ENCODE results near the gene PIGK. TPM values are rescaled to one million over a fixed set of nuclear protein-coding genes. Genes with fewer than 3 reads are reported as not detected.

Gene PIGK
- total RNA-seq, 2 experiments from 2014 or later: 15.4 to 16.6 TPM

DNA sequence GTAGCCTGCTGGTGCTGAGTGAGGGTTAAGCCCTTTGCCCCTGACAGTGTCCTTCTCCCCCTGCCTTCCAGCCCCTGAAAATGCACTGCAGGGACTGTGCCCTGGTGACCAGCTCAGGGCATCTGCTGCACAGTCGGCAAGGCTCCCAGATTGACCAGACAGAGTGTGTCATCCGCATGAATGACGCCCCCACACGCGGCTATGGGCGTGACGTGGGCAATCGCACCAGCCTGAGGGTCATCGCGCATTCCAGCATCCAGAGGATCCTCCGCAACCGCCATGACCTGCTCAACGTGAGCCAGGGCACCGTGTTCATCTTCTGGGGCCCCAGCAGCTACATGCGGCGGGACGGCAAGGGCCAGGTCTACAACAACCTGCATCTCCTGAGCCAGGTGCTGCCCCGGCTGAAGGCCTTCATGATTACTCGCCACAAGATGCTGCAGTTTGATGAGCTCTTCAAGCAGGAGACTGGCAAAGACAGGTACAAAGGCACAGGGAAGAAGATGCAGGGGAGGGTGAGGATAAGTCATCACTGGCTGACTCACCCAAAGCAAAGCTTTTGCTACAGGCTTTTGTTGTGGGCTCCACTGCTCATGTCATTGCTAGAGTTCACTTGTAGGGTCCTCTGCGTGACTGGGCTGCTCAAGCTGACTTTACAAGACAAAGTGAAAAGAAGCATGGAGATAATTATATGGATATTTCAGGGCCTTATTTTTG, 174.9 kb downstream of the PIGK start:
- H3K4me3 Mint-ChIP-seq: no peak overlapping the region
- ATAC-seq: peak; percentile 58
- H3K27me3 Mint-ChIP-seq: peaks cover 2% of the 10 kb centered on the region
- ChIA-PET POLR2A (no interaction called here), CTCF (no interaction called here)
- intact Hi-C loops (cut with micrococcal nuclease): no loop called here
- no peaks in the 10 kb centered on the region for H3K36me3 Mint-ChIP-seq (ENCODE audit: low read depth)
- TF ChIP-seq, protein P1, sequence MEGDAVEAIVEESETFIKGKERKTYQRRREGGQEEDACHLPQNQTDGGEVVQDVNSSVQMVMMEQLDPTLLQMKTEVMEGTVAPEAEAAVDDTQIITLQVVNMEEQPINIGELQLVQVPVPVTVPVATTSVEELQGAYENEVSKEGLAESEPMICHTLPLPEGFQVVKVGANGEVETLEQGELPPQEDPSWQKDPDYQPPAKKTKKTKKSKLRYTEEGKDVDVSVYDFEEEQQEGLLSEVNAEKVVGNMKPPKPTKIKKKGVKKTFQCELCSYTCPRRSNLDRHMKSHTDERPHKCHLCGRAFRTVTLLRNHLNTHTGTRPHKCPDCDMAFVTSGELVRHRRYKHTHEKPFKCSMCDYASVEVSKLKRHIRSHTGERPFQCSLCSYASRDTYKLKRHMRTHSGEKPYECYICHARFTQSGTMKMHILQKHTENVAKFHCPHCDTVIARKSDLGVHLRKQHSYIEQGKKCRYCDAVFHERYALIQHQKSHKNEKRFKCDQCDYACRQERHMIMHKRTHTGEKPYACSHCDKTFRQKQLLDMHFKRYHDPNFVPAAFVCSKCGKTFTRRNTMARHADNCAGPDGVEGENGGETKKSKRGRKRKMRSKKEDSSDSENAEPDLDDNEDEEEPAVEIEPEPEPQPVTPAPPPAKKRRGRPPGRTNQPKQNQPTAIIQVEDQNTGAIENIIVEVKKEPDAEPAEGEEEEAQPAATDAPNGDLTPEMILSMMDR (IDR thresholded peaks at IDR 0.05): no peak
- no peaks in the 10 kb centered on the region for H3K9me3 Mint-ChIP-seq
- DNase-seq: peak; percentile 11
- no peak overlapping the region for H3K27ac Mint-ChIP-seq
- peaks cover 16% of the 10 kb centered on the region for H3K4me1 Mint-ChIP-seq (ENCODE audit: low read depth)

DNA sequence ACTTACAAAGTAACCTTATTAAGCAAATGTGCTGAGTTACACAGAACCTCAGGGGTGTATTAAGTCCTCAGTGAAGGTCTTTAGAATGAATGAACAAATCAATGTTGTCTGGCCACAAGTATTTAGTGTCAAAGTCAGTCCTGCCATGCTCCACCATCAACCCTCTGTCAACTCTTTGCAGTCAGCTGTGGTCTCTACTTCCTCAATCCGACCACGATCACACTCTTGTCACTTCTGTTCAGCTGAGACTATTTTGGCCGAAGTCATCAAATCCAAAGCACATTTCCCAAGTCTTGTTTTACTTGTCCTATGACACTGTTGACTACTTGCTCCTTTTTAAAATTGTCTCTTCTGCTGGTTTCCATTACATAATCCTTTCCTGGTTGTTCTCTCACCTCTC, 178.4 kb downstream of the PIGK start:
- Mint-ChIP-seq H3K27me3 (peaks cover 2% of the 10 kb centered on the region), H3K9me3 (peaks cover 2% of the 10 kb centered on the region), H3K36me3 (ENCODE audit: low read depth) (no peaks in the 10 kb centered on the region), H3K4me1 (ENCODE audit: low read depth) (no peaks in the 10 kb centered on the region), H3K27ac (no peak overlapping the region), H3K4me3 (no peak overlapping the region)
- ATAC-seq (no peak), DNase-seq (no peak)
- CTCF ChIA-PET: no interaction called here
- intact Hi-C loops (cut with micrococcal nuclease): no loop called here
- TF ChIP-seq, protein P1 (IDR thresholded peaks at IDR 0.05): no peak
- POLR2A ChIA-PET: no interaction called here

DNA sequence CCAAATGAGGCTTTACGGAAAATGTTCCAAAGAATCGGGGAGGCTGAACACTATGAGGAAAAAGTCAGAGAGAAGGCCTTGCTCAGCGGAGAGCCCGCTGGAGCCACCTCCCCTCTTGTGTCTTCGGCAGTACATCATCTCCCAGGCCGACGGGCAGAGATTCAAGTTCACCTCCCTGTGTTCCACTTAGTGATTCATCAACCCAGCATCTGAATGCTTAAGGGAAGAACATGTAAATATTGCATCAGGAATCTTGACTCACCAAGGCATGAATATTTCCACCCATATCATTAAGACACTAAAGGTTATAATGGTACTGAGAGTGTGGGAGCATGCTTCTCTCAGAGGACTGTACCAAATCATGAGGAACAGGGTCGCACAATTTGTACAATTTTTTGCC, 179.5 kb downstream of the PIGK start:
- Mint-ChIP-seq H3K9me3 (peaks cover 2% of the 10 kb centered on the region), H3K4me3 (no peak overlapping the region), H3K27me3 (peaks cover 2% of the 10 kb centered on the region), H3K36me3 (ENCODE audit: low read depth) (no peaks in the 10 kb centered on the region), H3K27ac (no peak overlapping the region), H3K4me1 (ENCODE audit: low read depth) (no peaks in the 10 kb centered on the region)
- ATAC-seq: no peak
- DNase-seq: no peak
- CTCF ChIA-PET: no interaction called here
- TF ChIP-seq, protein P1 (IDR thresholded peaks at IDR 0.05): no peak
- intact Hi-C loops (cut with micrococcal nuclease): no loop called here
- POLR2A ChIA-PET: no interaction called here

DNA sequence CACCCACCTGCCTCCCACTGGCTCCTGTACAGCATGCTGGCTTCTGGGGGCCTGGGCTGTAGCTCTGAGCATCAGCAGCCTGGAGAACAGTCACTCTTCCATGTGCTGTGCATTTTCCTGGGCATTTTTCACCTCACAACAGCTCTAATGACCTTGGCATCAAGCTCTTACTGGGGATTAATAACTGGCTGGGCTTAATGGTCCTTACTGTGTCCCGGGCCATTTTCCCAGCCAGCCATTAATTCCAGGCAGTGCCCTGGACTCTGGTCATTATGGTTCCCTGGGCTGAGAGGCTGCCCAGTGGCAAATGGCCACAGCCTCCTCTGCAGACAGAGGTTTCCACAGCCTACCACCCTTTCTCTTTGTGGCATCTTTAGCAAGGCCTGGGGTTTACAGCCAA, 180.1 kb downstream of the PIGK start:
- Mint-ChIP-seq H3K9me3 (peaks cover 2% of the 10 kb centered on the region), H3K4me3 (no peak overlapping the region), H3K4me1 (ENCODE audit: low read depth) (no peaks in the 10 kb centered on the region), H3K27ac (no peak overlapping the region), H3K27me3 (peaks cover 2% of the 10 kb centered on the region), H3K36me3 (ENCODE audit: low read depth) (no peaks in the 10 kb centered on the region)
- ChIA-PET POLR2A (no interaction called here), CTCF (no interaction called here)
- intact Hi-C loops (cut with micrococcal nuclease): no loop called here
- TF ChIP-seq, protein P1 (IDR thresholded peaks at IDR 0.05): no peak
- ATAC-seq: no peak
- no peak for DNase-seq

Small RNA genes within 50 kb of the gene (microRNA-seq; reads per million reads assigned to microRNA genes)
- not detected for gene MIR7156 (ENCODE audit: borderline microRNAs expressed, borderline replicate concordance)

Other genes with a start within 250 kb of the PIGK start
- gene AK5, start 62.6 kb upstream of the PIGK start, total RNA-seq: 1 to 10 TPM; 4.6 to 5.6 TPM